Esophagus (tissue), 2 donors: ENCODE measurements around the gene NKX1-2. TPM values are rescaled to one million over a fixed set of nuclear protein-coding genes. Genes with fewer than 3 reads are reported as not detected.

Source experiments
- H3K27ac ChIP-seq, 2 donors: one replicate each; pipeline ENCODE4 v1.5.1; 2013; ENCODE audit warnings: low read depth in 2 of 2, mild to moderate bottlenecking in 2 of 2, inconsistent platforms in 1 of 2, low read length in 1 of 2, moderate library complexity in 1 of 2
- H3K27me3 ChIP-seq, 2 donors: one replicate each; pipeline ENCODE4 v1.6.1; 2013; ENCODE audit warnings: low read length in 2 of 2, control low read depth in 1 of 2, mild to moderate bottlenecking in 1 of 2; ENCODE audit not compliant: insufficient read depth in 2 of 2, control insufficient read depth in 1 of 2
- H3K36me3 ChIP-seq, 2 donors: one replicate each; pipeline ENCODE4 v1.6.1; 2013; ENCODE audit warnings: low read length in 1 of 2; ENCODE audit not compliant: control insufficient read depth in 2 of 2, insufficient read depth in 2 of 2
- H3K4me1 ChIP-seq, 2 donors: one replicate each; pipeline ENCODE4 v1.6.1; 2013; ENCODE audit warnings: low read length in 1 of 2; ENCODE audit not compliant: control insufficient read depth in 2 of 2, insufficient read depth in 2 of 2
- H3K4me3 ChIP-seq, 2 donors: one replicate each; pipeline ENCODE4 v1.5.1; 2013; ENCODE audit warnings: low read length in 2 of 2, mild to moderate bottlenecking in 2 of 2, low read depth in 1 of 2, moderate library complexity in 1 of 2
- H3K9me3 ChIP-seq, 2 donors: one replicate each; pipeline ENCODE4 v1.6.1; 2013; ENCODE audit warnings: mild to moderate bottlenecking in 2 of 2, low read depth in 1 of 2, low read length in 1 of 2, moderate library complexity in 1 of 2; ENCODE audit not compliant: control insufficient read depth in 2 of 2, insufficient read depth in 1 of 2
- WGBS, 2 donors: extraction: QIAGEN DNeasy Blood & Tissue Kit; methylation state at CpG; one replicate each; pipeline ENCODE4 v1.1.7; 2013; 5-methylcytosine and 5-hydroxymethylcytosine counted together
- polyA plus RNA-seq, 2 donors: library from polyadenylated mRNA; stranded (reverse); fragments of 200-250 nt; gene quantifications; one replicate each; pipeline ENCODE4 v1.2.3, GENCODE V29; 2013
- donor health status: healthy with polysubstance abuse.
- donor health status: Bipolar disorder and iron deficiency.

Gene NKX1-2
- polyA plus RNA-seq, 2 donors: 0.33 to 0.35 TPM

- no peaks in the 10 kb centered on the region for H3K4me1 ChIP-seq
- H3K9me3 ChIP-seq: no peaks in the 10 kb centered on the region
- no peaks in the 10 kb centered on the region for H3K36me3 ChIP-seq
- no peak overlapping the region for H3K4me3 ChIP-seq
- WGBS, 2 donors: 26 to 39% methylated on average over 1 of the region's 1 CpG
- no peak overlapping the region for H3K27ac ChIP-seq
- H3K27me3 ChIP-seq: no peaks in the 10 kb centered on the region
These were observed 29.6 kb downstream of the NKX1-2 start for GRCh38 chr10:124420254-124420653.

DNA sequence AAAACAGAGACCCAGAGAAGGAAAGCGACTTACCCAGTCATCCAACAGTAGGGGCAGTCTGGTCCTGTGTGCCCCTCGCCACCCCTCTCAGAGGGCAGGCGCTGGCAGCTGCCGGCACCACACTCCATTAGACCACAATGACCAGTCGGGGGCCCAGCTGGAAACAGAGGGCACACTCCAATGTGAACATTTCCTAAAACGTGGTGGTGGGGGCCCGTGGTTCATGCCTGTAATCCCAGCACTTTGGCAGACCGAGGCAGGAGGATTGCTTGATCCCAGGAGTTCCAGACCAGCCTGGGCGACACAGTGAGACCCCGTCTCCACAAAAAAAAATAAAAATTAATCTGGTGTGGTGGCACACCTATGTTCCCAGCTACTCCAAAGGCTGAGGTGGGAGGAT lies 30.2 kb downstream of the NKX1-2 start:
- H3K9me3 ChIP-seq: no peaks in the 10 kb centered on the region
- H3K36me3 ChIP-seq: no peaks in the 10 kb centered on the region
- H3K4me1 ChIP-seq: no peaks in the 10 kb centered on the region
- no peaks in the 10 kb centered on the region for H3K27me3 ChIP-seq
- H3K4me3 ChIP-seq: no peak overlapping the region
- no peak overlapping the region for H3K27ac ChIP-seq
- WGBS, 2 donors: 91 to 93% methylated on average over 10 of the region's 10 CpGs

DNA sequence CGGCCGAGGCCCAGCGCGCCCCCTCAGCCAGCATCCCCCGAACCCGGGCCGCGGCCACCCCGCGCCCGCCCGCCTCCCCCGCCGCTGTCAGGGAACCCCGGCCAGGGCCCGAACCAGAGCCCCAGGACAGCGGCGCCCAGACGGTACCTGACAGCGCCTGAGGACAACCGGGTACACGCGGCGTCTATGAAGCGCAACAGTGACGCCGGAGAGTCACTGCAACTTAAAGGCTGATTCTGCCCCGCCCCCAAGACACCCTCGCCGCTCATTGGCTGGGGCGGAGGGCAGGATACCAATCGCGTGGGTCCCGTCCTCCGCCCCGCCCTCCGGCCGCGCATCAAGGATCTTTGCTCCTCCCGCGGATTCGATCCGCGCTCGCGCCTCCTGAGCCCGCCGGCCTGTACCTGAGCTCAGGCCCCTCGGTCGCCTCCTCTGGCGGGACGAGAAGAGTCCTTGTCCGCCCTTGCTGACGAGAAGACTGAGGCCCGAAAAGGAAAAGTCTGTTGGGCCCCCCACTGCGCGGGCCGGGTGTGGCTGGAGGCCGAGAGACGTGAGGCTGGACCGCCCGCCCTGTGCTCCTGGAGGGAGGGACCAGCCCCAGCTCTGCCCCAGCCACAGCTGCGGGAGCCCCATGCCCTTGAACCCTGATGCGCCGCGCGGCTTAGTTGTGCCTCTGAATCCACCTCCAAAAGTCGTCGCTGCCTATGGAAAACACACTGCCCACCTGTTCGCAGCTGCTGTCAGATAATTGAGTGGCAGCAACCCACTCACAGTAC lies 30.9 kb downstream of the NKX1-2 start, which contains the start of gene OAT:
Gene OAT, minus strand, starts transcription at position 198 of the 776 bp plus-strand sequence. CDS start 6,752 bp downstream, outside the sequence.
- Histone ChIP-seq H3K4me1 (no peaks in the 10 kb centered on the region), H3K36me3 (no peaks in the 10 kb centered on the region), H3K4me3 (peak within 1 kb of the TSS; percentile 72 to 83), H3K27me3 (no peaks in the 10 kb centered on the region), H3K9me3 (no peaks in the 10 kb centered on the region), H3K27ac (peak within 1 kb of the TSS; percentile 89 to 94)
- 2% methylated on average over 57 to 70 of the region's 70 CpGs for WGBS, 2 donors

GRCh38 chr10:124417895-124418725 lies 31.7 kb downstream of the NKX1-2 start:
- peak overlapping the region; percentile 89 to 94 for H3K27ac ChIP-seq
- no peaks in the 10 kb centered on the region for H3K4me1 ChIP-seq
- H3K9me3 ChIP-seq: no peaks in the 10 kb centered on the region
- WGBS, 2 donors: 3 to 5% methylated on average over 49 to 64 of the region's 64 CpGs
- no peaks in the 10 kb centered on the region for H3K36me3 ChIP-seq
- H3K4me3 ChIP-seq: peak overlapping the region; percentile 72 to 83
- H3K27me3 ChIP-seq: no peaks in the 10 kb centered on the region

DNA sequence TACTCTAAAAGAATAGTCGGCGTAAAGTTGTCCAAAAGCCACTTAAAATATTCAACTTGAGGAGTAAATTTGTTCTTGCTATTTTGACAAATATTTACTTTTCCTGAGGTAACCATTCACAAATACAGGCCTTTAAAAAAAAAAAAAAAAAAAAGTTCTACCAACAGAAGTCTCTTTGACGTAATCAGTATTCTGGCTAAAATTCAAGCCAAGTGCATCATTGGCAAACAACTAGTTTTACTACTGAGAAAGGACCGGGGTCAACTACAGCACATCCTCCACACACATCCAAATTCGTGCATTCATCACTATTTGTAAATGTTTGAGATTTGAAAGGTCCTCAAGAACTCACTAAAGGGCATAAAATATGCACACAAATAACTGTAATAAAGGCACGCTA lies 33.1 kb downstream of the NKX1-2 start:
- Histone ChIP-seq H3K9me3 (no peaks in the 10 kb centered on the region), H3K27me3 (no peaks in the 10 kb centered on the region), H3K27ac (no peak overlapping the region), H3K36me3 (no peaks in the 10 kb centered on the region), H3K4me1 (no peaks in the 10 kb centered on the region), H3K4me3 (no peak overlapping the region)
- WGBS, 2 donors: 41 to 47% methylated on average over 6 of the region's 6 CpGs

- Histone ChIP-seq H3K9me3 (no peaks in the 10 kb centered on the region), H3K27me3 (no peaks in the 10 kb centered on the region), H3K4me1 (no peaks in the 10 kb centered on the region), H3K4me3 (no peak overlapping the region), H3K27ac (peak overlapping the region; percentile 20 to 57), H3K36me3 (no peaks in the 10 kb centered on the region)
- 46 to 65% methylated on average over 2 of the region's 2 CpGs for WGBS, 2 donors
These were observed 34.6 kb downstream of the NKX1-2 start for GRCh38 chr10:124415210-124415609.

DNA sequence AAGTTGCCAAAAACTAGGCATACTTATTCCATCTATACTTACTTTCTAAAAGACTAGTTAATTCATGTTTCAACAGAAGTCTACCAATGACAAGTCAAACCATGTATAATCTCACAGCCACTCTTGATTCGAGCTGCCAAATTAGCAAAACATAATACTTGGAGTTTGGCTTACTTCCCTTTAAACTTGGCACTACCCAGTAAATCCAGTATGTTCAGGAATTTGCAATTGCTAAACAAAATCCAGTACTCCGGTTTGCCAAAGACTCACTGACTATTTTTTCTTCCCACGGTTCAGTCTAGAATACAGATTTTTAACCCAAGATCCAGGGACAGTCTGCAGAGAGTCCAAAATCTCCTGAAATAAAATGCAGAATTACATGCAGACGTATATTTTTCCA lies 35.8 kb downstream of the NKX1-2 start:
- WGBS, 2 donors: 17 to 36% methylated on average over 4 of the region's 4 CpGs
- no peaks in the 10 kb centered on the region for H3K9me3 ChIP-seq

DNA sequence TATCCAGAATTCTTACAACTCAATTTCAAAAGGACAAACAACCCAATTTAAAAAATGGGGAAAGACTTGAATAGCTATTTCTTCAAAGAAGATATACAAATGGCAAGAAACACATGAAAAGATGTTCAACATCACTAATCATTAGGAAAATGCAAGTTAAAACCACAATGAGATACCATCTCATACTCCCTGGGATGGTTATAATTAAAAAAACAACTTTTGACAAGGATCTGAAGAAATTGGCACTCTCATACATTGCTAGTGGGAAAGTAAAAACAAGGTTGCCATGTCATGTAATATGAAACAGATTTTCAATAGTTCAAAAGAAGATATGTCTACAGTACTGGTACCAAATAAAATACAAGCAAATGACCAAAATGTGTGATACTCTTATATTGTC lies 40.1 kb downstream of the NKX1-2 start:
- Histone ChIP-seq H3K36me3 (peaks cover 0 to 6% of the 10 kb centered on the region in 2 donors), H3K27me3 (no peaks in the 10 kb centered on the region), H3K9me3 (no peaks in the 10 kb centered on the region), H3K27ac (no peak overlapping the region), H3K4me1 (no peaks in the 10 kb centered on the region), H3K4me3 (no peak overlapping the region)

More for the DNA sequence above, 35.8 kb downstream of the NKX1-2 start:
- Histone ChIP-seq H3K27me3 (no peaks in the 10 kb centered on the region), H3K4me3 (no peak overlapping the region), H3K4me1 (no peaks in the 10 kb centered on the region), H3K27ac (peak overlapping the region in 1 of 2 donors; percentile 57), H3K36me3 (no peaks in the 10 kb centered on the region)

DNA sequence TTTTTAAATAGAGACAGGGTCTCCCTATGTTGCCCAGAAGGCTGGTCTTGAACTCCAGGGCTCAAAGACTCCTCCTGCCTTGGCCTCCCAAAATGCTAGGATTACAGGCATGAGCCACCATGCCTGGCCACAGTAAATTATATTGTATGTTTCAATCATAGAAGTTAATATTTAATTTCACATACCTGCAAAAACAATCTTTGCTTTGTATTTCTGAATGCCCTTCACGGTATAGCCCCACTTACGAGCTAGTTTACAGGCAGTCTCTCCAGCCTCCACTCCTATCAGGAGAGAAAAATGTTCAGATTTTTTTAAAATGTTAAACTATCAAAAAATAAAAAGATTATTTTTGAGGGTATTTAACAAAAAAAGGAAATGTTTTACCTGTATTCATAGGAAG lies 41.5 kb downstream of the NKX1-2 start:
- Histone ChIP-seq H3K9me3 (no peaks in the 10 kb centered on the region), H3K27me3 (no peaks in the 10 kb centered on the region), H3K4me3 (no peak overlapping the region), H3K36me3 (peaks cover 0 to 6% of the 10 kb centered on the region in 2 donors), H3K27ac (no peak overlapping the region), H3K4me1 (no peaks in the 10 kb centered on the region)
- 85 to 96% methylated on average over 2 of the region's 2 CpGs for WGBS, 2 donors
